WTC11 (cell line): ENCODE measurements around the gene RAB24.

ENCODE experiments used
- ATF1 ChIP-seq: sonication (generic); formaldehyde crosslinking; IDR thresholded peaks from 2 replicates; pipeline ENCODE4 v1.8.1; 2023; ENCODE audit warnings: mild to moderate bottlenecking, moderate library complexity, missing genetic modification reagents
- CTCF ChIP-seq: fragments of 200-600 bp; IDR thresholded peaks from 2 replicates; pipeline ENCODE4 v1.8.0; 2022; ENCODE audit warnings: antibody characterized with exemption
- ESRRA ChIP-seq: sonication (generic); formaldehyde crosslinking; IDR thresholded peaks from 2 replicates; pipeline ENCODE4 v1.8.1; 2022; ENCODE audit warnings: mild to moderate bottlenecking, missing genetic modification reagents, borderline replicate concordance
- FOXJ3 ChIP-seq: sonication (generic); formaldehyde crosslinking; IDR thresholded peaks from 2 replicates; pipeline ENCODE4 v1.9.0; 2021; ENCODE audit warnings: missing genetic modification reagents, mild to moderate bottlenecking, borderline replicate concordance
- GABPB1 ChIP-seq: sonication (generic); formaldehyde crosslinking; IDR thresholded peaks from 2 replicates; pipeline ENCODE4 v1.8.1; 2023; ENCODE audit warnings: mild to moderate bottlenecking, missing genetic modification reagents
- SOX15 ChIP-seq: fragments of 250-450 bp; sonication (Bioruptor Pico); IDR thresholded peaks from 2 replicates; pipeline ENCODE4 v1.9.0; 2021; ENCODE audit warnings: mild to moderate bottlenecking
- SP1 ChIP-seq: sonication (generic); formaldehyde crosslinking; conservative IDR thresholded peaks from 2 replicates; pipeline ENCODE4 v1.8.1; 2022; ENCODE audit warnings: missing genetic modification reagents
- USF1 ChIP-seq: sonication (generic); formaldehyde crosslinking; IDR thresholded peaks from 2 replicates; pipeline ENCODE4 v1.8.0; 2022; ENCODE audit warnings: mild to moderate bottlenecking, missing genetic modification reagents
- USF2 ChIP-seq: sonication (generic); formaldehyde crosslinking; IDR thresholded peaks from 2 replicates; pipeline ENCODE4 v1.8.1; 2023; ENCODE audit warnings: mild to moderate bottlenecking, missing genetic modification reagents, moderate library complexity

DNA sequence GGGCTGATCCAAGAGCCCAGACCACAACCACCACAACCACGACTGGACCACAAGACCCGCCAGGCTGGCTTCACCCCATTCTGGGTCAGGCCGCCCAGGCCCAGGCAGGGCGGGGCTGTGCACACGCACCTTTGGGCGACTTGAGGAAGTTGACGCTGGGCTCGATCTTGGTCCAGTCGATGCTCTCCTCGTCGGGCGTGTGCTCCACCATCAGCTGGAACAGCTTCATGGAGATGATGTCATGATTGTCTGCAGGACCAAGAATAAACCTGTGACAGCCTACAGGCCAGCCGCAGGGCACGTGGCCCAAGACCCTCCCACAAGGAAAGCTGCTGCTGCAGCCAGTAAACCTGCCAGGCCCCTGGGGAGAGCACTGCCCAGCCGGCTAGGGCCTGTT lies 30.6 kb upstream of the RAB24 start:
- TF ChIP-seq USF1 = no peak
- TF ChIP-seq CTCF = no peak
- TF ChIP-seq ESRRA = no peak
- TF ChIP-seq ATF1 (CRISPR knock-in tag) = no peak
- no peak for TF ChIP-seq USF2
- no peak for TF ChIP-seq SP1
- no peak for TF ChIP-seq GABPB1 (CRISPR knock-in tag)
- TF ChIP-seq FOXJ3 (CRISPR knock-in tag) = no peak
- no peak for TF ChIP-seq SOX15 (CRISPR knock-in tag)
